HepG2 (cell line): ENCODE measurements around the gene BICRA. TPM values are rescaled to one million over a fixed set of nuclear protein-coding genes. Genes with fewer than 3 reads are reported as not detected.

ENCODE experiments used
- ATAC-seq: fragments of 200-7000 bp; cut with Tn5 transposase; 3 replicates; pipeline ENCODE4 v1.9.1; 2020; ENCODE audit warnings: mild to moderate bottlenecking, moderate library complexity
- BruUV-seq: library from RNA; stranded (reverse); fragments of 400-500 nt; replicated peaks from 2 replicates; lab custom pipeline; 2021; lab: Mats Ljungman, UMichigan
- CTCF ChIA-PET: fragments of 300-600 bp; formaldehyde crosslinking; extraction: SDS; loops from one replicate; lab custom pipeline; 2021; ENCODE audit warnings: low total read pairs, inconsistent platforms, low intra/inter-chr PET ratio; lab: Yijun Ruan, JAX
- POLR2A ChIA-PET: fragments of 350-600 bp; sonication (Branson Sonifier 250); formaldehyde crosslinking; loops from one replicate; lab custom pipeline; 2020; ENCODE audit warnings: antibody characterized with exemption, inconsistent platforms; lab: Yijun Ruan, JAX
- DNase-seq: peaks from one replicate; pipeline ENCODE4 v3.0.0-alpha.2; 2015; ENCODE audit warnings: low spot score
- FAIRE-seq: peaks from 3 replicates; lab custom pipeline; 2011; peaks lifted over from hg19 to GRCh38; lab: Jason Lieb, UNC
- H2AFZ ChIP-seq: one replicate; pipeline ENCODE4 v1.6.1; 2011; ENCODE audit warnings: low read length, inconsistent platforms
- H3K27ac ChIP-seq: fragments of 300-600 bp; 3 replicates; pipeline ENCODE4 v1.8.0; 2011; ENCODE audit warnings: mixed run types, mild to moderate bottlenecking, mixed read lengths, low read length, inconsistent platforms; ENCODE audit not compliant: insufficient read depth; ENCODE audit errors: extremely low read length
- H3K27me3 ChIP-seq, 2 experiments: fragments of 200-600 bp in 1 of 2; 2 replicates in 1 of 2; 3 replicates in 1 of 2; pipeline versions ENCODE4 v1.6.0 to v1.8.0; 2011; ENCODE audit warnings: low read length in 2 of 2, mild to moderate bottlenecking in 2 of 2, moderate library complexity in 2 of 2, inconsistent platforms in 1 of 2; ENCODE audit not compliant: insufficient read depth in 2 of 2, control insufficient read depth in 1 of 2
- H3K36me3 ChIP-seq, 2 experiments: fragments of 200-600 bp in 1 of 2; replicated peaks in 1 of 2; 2 replicates in 1 of 2; 3 replicates in 1 of 2; pipeline versions ENCODE4 v1.5.1 to v1.8.0; 2011; ENCODE audit warnings: low read length in 2 of 2, inconsistent platforms in 1 of 2; ENCODE audit not compliant: insufficient read depth in 2 of 2, control insufficient read depth in 1 of 2
- H3K4me1 ChIP-seq: 2 replicates; pipeline ENCODE4 v1.5.1; 2012; ENCODE audit warnings: low read length, inconsistent platforms; ENCODE audit not compliant: insufficient read depth
- H3K4me2 ChIP-seq: 2 replicates; pipeline ENCODE4 v1.6.0; 2011; ENCODE audit warnings: low read depth, low read length, inconsistent platforms
- H3K4me3 ChIP-seq, 3 experiments: fragments of 200-600 bp in 1 of 3; sonication (generic), shearing (Covaris generic) in 1 of 3; replicated peaks in 1 of 3; 2 replicates each; pipeline ENCODE4 v1.5.1; 2011 to 2016; ENCODE audit warnings: low read length in 3 of 3, inconsistent platforms in 2 of 3, low read depth in 2 of 3, mild to moderate bottlenecking in 2 of 3, control low read depth in 1 of 3, mixed read lengths in 1 of 3; ENCODE audit not compliant: insufficient read depth in 1 of 3
- H3K79me2 ChIP-seq: one replicate; pipeline ENCODE4 v1.6.1; 2011; ENCODE audit warnings: low read length, inconsistent platforms; ENCODE audit not compliant: insufficient read depth
- H3K9ac ChIP-seq: 2 replicates; pipeline ENCODE4 v1.6.0; 2011; ENCODE audit warnings: mild to moderate bottlenecking, low read depth, low read length, inconsistent platforms; ENCODE audit not compliant: insufficient read depth
- H3K9me3 ChIP-seq: 2 replicates; pipeline ENCODE4 v1.5.1; 2012; ENCODE audit warnings: mild to moderate bottlenecking, low read length
- H4K20me1 ChIP-seq: 2 replicates; pipeline ENCODE4 v1.6.0; 2011; ENCODE audit warnings: inconsistent platforms, mild to moderate bottlenecking, low read length, moderate library complexity; ENCODE audit not compliant: insufficient read depth
- ARID2 ChIP-seq: sonication (generic); formaldehyde crosslinking; IDR thresholded peaks from 2 replicates; pipeline ENCODE4 v1.8.1; 2022; ENCODE audit warnings: mild to moderate bottlenecking, missing genetic modification reagents, borderline replicate concordance
- GZF1 ChIP-seq: sonication (generic); formaldehyde crosslinking; IDR thresholded peaks from 2 replicates; pipeline ENCODE4 v1.5.1; 2020; ENCODE audit warnings: mild to moderate bottlenecking, missing genetic modification reagents
- HOXA9 ChIP-seq: sonication (generic); formaldehyde crosslinking; IDR thresholded peaks from 2 replicates; pipeline ENCODE4 v1.8.1; 2022; ENCODE audit warnings: missing genetic modification reagents, mild to moderate bottlenecking, moderate library complexity, borderline replicate concordance
- HOXD1 ChIP-seq: sonication (generic); formaldehyde crosslinking; IDR thresholded peaks from 2 replicates; pipeline ENCODE4 v1.5.0; 2020; ENCODE audit warnings: missing genetic modification reagents
- MTF2 ChIP-seq: sonication (generic); formaldehyde crosslinking; IDR thresholded peaks from 2 replicates; pipeline ENCODE4 v1.5.0; 2020; ENCODE audit warnings: missing genetic modification reagents, borderline replicate concordance
- NFE2L2 ChIP-seq: fragments of 150-350 bp; IDR thresholded peaks from 2 replicates; pipeline ENCODE4 v1.6.1; 2014; ENCODE audit warnings: low read length
- NPAS2 ChIP-seq: sonication (generic); formaldehyde crosslinking; IDR thresholded peaks from 2 replicates; pipeline ENCODE4 v1.8.0; 2022; ENCODE audit warnings: mild to moderate bottlenecking, missing genetic modification reagents, borderline replicate concordance
- SMAD9 ChIP-seq: sonication (generic); formaldehyde crosslinking; IDR thresholded peaks from 2 replicates; pipeline ENCODE4 v1.5.1; 2020; ENCODE audit warnings: mild to moderate bottlenecking, missing genetic modification reagents
- THAP8 ChIP-seq: sonication (generic); formaldehyde crosslinking; IDR thresholded peaks from 2 replicates; pipeline ENCODE4 v1.5.1; 2020; ENCODE audit warnings: missing genetic modification reagents, mild to moderate bottlenecking, borderline replicate concordance
- ZFAT ChIP-seq: sonication (generic); formaldehyde crosslinking; conservative IDR thresholded peaks from 2 replicates; pipeline ENCODE4 v1.8.1; 2023; ENCODE audit warnings: missing genetic modification reagents, inconsistent platforms
- ZNF326 ChIP-seq: sonication (generic); formaldehyde crosslinking; IDR thresholded peaks from 2 replicates; pipeline ENCODE4 v1.4.0; 2020; ENCODE audit warnings: missing genetic modification reagents, borderline replicate concordance
- ZNF343 ChIP-seq: sonication (generic); formaldehyde crosslinking; IDR thresholded peaks from 2 replicates; pipeline ENCODE4 v1.4.0; 2020; ENCODE audit warnings: mild to moderate bottlenecking, missing genetic modification reagents
- ZNF614 ChIP-seq: IDR thresholded peaks from 2 replicates; pipeline ENCODE4 v1.6.1; 2018; ENCODE audit warnings: missing biosample characterization, missing genetic modification reagents, inconsistent platforms, borderline replicate concordance
- WGBS: methylation state at CpG from one replicate; pipeline ENCODE4 v1.1.6; 2017; ENCODE audit warnings: low lambda C conversion rate; 5-methylcytosine and 5-hydroxymethylcytosine counted together
- in situ Hi-C: cut with HindIII; loops from 2 replicates; pipeline ENCODE4 v1.10.0; 2017; ENCODE audit warnings: low pct_unique_long_range_greater_than_20kb; ENCODE audit not compliant: extremely low pct_ligation_motif_present
- intact Hi-C: fragments of 100-400 bp; cut with micrococcal nuclease; formaldehyde crosslinking; loops from one replicate; pipeline ENCODE4 v1.10.0; 2022; ENCODE audit not compliant: unreplicated experiment
- polyA plus RNA-seq, 8 experiments: library from polyadenylated mRNA; depleted of rRNA in 3 of 8; stranded (reverse) in 7 of 8; unstranded in 1 of 8; fragments of >200 nt; fragmentation: Illumina TruSeq in 4 of 8; extraction: Trizol in 4 of 8; gene quantifications; 2 replicates each; pipeline versions ENCODE4 v1.2.1 to v1.2.3, GENCODE V29; 2011 to 2016; ENCODE audit warnings: low read depth in 4 of 8, missing spikeins in 1 of 8, mixed read lengths in 1 of 8; ENCODE audit not compliant: insufficient read depth in 1 of 8
- total RNA-seq, 5 experiments: library from RNA; depleted of rRNA; stranded (reverse); fragments of >200 nt; fragmentation: Illumina TruSeq; extraction: Trizol; gene quantifications; 2 replicates each; pipeline ENCODE4 v1.2.3, GENCODE V29; 2016; ENCODE audit warnings: low read depth in 1 of 5
- TF ChIP-seq, protein P1 (sequence below): sonication (generic); formaldehyde crosslinking; IDR thresholded peaks from 2 replicates; pipeline ENCODE4 v1.4.0; 2020; ENCODE audit warnings: mild to moderate bottlenecking, missing genetic modification reagents
- TF ChIP-seq, protein P2 (sequence below): IDR thresholded peaks from 2 replicates; pipeline ENCODE4 v1.6.1; 2016; ENCODE audit warnings: control low read depth
- TF ChIP-seq, protein P3 (sequence below): sonication (generic); formaldehyde crosslinking; conservative IDR thresholded peaks from 2 replicates; pipeline ENCODE4 v1.4.0; 2020; ENCODE audit warnings: missing genetic modification reagents
- TF ChIP-seq, protein P4 (sequence below): sonication (generic); formaldehyde crosslinking; IDR thresholded peaks from 2 replicates; pipeline ENCODE4 v1.5.1; 2020; ENCODE audit warnings: mild to moderate bottlenecking, missing genetic modification reagents

Gene BICRA
- total and polyA plus RNA-seq, 2 of the 13 experiments (the other 11 are each of a cell fraction or from before 2014, with no cell fraction given), result 0.55 to 0.71 TPM

DNA sequence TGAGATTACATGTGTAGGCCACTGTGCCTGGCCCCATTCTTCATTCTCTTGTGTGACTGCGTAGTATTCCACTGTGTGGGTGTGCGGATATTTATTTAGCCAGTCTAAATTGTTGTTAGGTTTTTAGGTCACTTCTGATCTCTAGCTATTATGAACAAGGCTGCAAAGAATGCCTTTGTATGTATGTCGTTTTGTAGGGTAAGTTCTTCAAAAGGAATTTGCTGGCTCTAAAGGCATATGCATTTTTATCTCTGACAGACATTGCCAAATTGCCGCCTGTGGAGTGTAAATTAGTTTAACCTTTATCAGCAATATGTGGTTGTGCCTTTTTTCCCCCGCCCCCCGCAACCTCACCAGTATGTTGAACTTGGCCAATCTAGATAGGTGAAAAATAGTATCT lies 74.0 kb downstream of the BICRA start:
- CTCF ChIA-PET, result no interaction called here
- BruUV-seq, result no TSS peak
- no peak for ATAC-seq
- H3K4me3 ChIP-seq, result no peak overlapping the region
- H3K4me2 ChIP-seq, result no peak overlapping the region
- no peaks in the 10 kb centered on the region for H4K20me1 ChIP-seq
- no peak for FAIRE-seq
- H3K4me1 ChIP-seq, result no peaks in the 10 kb centered on the region
- H3K9me3 ChIP-seq, result no peaks in the 10 kb centered on the region
- no peak overlapping the region for H3K27ac ChIP-seq
- no peak overlapping the region for H2AFZ ChIP-seq
- H3K27me3 ChIP-seq, result no peaks in the 10 kb centered on the region
- no peaks in the 10 kb centered on the region; a peak in 1 of 5 replicates for H3K36me3 ChIP-seq
- no peaks in the 10 kb centered on the region for H3K79me2 ChIP-seq
- in situ Hi-C loops (no loop called here), intact Hi-C loops (no loop called here)
- 92% methylated on average over 6 of the region's 6 CpGs for WGBS
- H3K9ac ChIP-seq, result no peak overlapping the region
- POLR2A ChIA-PET, result no interaction called here
- no peak for DNase-seq
- TF ChIP-seq, protein P1, sequence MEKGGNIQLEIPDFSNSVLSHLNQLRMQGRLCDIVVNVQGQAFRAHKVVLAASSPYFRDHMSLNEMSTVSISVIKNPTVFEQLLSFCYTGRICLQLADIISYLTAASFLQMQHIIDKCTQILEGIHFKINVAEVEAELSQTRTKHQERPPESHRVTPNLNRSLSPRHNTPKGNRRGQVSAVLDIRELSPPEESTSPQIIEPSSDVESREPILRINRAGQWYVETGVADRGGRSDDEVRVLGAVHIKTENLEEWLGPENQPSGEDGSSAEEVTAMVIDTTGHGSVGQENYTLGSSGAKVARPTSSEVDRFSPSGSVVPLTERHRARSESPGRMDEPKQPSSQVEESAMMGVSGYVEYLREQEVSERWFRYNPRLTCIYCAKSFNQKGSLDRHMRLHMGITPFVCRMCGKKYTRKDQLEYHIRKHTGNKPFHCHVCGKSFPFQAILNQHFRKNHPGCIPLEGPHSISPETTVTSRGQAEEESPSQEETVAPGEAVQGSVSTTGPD, result no peak
- no peak for TF ChIP-seq SMAD9 (CRISPR knock-in tag)
- TF ChIP-seq, protein P2, sequence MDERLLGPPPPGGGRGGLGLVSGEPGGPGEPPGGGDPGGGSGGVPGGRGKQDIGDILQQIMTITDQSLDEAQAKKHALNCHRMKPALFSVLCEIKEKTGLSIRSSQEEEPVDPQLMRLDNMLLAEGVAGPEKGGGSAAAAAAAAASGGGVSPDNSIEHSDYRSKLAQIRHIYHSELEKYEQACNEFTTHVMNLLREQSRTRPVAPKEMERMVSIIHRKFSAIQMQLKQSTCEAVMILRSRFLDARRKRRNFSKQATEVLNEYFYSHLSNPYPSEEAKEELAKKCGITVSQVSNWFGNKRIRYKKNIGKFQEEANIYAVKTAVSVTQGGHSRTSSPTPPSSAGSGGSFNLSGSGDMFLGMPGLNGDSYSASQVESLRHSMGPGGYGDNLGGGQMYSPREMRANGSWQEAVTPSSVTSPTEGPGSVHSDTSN, result no peak
- no peak for TF ChIP-seq ARID2 (CRISPR knock-in tag)
- no peak for TF ChIP-seq NPAS2 (CRISPR knock-in tag)
- TF ChIP-seq, protein P3, sequence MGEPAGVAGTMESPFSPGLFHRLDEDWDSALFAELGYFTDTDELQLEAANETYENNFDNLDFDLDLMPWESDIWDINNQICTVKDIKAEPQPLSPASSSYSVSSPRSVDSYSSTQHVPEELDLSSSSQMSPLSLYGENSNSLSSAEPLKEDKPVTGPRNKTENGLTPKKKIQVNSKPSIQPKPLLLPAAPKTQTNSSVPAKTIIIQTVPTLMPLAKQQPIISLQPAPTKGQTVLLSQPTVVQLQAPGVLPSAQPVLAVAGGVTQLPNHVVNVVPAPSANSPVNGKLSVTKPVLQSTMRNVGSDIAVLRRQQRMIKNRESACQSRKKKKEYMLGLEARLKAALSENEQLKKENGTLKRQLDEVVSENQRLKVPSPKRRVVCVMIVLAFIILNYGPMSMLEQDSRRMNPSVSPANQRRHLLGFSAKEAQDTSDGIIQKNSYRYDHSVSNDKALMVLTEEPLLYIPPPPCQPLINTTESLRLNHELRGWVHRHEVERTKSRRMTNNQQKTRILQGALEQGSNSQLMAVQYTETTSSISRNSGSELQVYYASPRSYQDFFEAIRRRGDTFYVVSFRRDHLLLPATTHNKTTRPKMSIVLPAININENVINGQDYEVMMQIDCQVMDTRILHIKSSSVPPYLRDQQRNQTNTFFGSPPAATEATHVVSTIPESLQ (CRISPR knock-in tag), result no peak
- no peak for TF ChIP-seq HOXD1 (CRISPR knock-in tag)
- no peak for TF ChIP-seq MTF2 (CRISPR knock-in tag)
- no peak for TF ChIP-seq ZNF343 (CRISPR knock-in tag)
- TF ChIP-seq, protein P4, sequence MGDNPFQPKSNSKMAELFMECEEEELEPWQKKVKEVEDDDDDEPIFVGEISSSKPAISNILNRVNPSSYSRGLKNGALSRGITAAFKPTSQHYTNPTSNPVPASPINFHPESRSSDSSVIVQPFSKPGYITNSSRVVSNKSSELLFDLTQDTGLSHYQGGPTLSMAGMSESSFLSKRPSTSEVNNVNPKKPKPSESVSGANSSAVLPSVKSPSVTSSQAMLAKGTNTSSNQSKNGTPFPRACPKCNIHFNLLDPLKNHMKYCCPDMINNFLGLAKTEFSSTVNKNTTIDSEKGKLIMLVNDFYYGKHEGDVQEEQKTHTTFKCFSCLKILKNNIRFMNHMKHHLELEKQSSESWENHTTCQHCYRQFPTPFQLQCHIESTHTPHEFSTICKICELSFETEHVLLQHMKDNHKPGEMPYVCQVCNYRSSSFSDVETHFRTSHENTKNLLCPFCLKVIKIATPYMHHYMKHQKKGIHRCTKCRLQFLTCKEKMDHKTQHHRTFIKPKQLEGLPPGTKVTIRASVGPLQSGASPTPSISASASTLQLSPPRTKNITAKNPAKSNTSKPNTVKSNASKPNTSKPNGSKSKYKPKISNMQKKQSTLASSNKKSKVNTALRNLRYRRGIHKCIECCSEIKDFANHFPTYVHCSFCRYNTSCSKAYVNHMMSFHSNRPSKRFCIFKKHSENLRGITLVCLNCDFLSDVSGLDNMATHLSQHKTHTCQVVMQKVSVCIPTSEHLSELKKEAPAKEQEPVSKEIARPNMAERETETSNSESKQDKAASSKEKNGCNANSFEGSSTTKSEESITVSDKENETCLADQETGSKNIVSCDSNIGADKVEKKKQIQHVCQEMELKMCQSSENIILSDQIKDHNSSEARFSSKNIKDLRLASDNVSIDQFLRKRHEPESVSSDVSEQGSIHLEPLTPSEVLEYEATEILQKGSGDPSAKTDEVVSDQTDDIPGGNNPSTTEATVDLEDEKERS (CRISPR knock-in tag), result no peak
- TF ChIP-seq GZF1 (CRISPR knock-in tag), result no peak
- no peak for TF ChIP-seq THAP8 (CRISPR knock-in tag)
- no peak for TF ChIP-seq NFE2L2
- TF ChIP-seq ZNF614 (CRISPR knock-in tag), result no peak
- TF ChIP-seq ZFAT, result no peak
- no peak for TF ChIP-seq ZNF326 (CRISPR knock-in tag)
- TF ChIP-seq HOXA9 (CRISPR knock-in tag), result no peak
